HG03342 (cell line): Measurements from ENCODE around the gene ABCC2.
"Not testable (repeated sequence)": the region's sequence is repeated elsewhere in the genome, so short reads cannot be mapped to it uniquely, and the experiment has no call there.

Experiments used
- ATAC-seq: cut with Tn5 transposase; IDR thresholded peaks from one replicate; pipeline ENCODE4 v1.9.1; 2021; ENCODE audit warnings: mild to moderate bottlenecking, moderate library complexity; ENCODE audit not compliant: unreplicated experiment

ABCC2 gene

GRCh38 chr10:99888622-99889021, 106.2 kb downstream of the ABCC2 start:
- ATAC-seq, result no peak

GRCh38 chr10:99894613-99895012, 112.2 kb downstream of the ABCC2 start:
- no peak for ATAC-seq

DNA sequence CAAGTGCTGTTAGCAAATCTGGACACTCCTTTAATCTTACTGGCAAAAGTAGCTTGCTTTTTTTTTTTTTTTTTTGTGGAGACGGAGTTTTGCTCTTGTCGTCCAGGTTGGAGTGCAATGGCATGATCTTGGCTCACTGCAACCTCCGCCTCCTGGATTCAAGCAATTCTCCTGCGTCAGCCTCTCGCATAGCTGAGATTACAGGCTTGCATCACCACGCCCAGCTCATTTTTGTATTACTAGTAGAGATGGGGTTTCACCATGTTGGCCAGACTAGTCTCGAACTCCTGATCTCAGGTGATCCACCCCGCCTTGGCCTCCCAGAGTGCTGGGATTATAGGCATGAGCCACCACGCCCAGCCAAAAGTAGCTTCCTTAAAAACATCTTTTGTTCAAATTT, 112.6 kb downstream of the ABCC2 start:
- ATAC-seq, result not testable (repeated sequence)

DNA sequence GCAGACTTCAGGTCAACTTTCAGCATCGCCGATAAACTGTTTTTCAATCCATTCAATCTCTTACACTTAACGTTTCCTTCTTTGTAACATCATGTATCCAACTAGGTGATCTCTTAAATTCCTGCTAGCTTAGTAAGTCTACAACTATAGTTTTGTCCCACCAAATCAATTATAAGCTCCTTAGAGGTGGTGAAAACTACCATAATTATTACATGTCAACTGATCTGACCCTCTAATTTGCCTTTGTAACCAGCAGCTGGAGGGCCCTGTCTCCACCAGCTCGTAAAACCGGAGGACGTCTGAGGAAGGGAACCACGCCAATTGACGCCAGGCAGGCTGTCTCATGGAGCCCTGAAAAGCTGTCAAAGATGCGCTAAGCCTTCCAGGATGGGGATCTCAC, 113.4 kb downstream of the ABCC2 start:
- ATAC-seq, result no peak
